Measurements from ENCODE around the gene RAB40B.

The RAB40B gene

DNA sequence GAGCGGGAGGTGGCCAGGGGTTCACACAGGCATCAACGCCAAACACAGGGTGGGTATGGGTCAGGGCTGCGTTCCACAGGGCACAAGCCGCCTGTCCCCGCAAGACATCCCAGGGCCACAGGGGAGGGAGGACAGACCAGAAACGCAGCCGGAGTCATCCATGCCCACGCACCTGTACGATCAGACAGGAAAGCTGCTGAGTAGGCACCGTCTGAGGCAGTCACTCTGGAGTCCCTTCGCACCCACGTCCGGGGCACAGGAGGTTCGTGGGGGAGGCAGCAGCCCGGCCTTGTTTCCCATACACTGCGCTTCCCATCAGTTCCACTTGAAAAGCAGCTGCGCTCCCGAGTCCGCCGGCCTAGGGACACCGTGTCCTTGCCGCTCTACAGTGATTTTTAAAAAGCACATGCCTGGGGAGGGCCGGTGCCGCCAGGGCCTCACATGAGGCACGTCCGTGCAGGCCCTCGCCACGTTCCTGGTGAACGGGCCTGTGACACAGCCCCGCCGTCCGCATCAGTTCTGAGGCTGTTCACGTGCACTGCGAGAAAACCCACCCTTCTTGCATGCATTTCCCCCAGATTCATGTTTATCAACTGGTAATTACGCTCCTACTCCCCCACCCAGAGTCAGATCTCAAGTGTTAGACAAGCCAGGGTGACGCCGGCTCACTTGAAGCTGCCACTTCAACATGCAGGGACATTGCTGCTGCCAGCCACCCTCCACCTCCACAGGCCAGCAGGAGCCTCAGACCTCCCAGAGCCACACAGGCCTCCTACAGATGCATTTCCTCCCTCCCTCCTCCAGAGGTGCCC lies 85.0 kb downstream of the RAB40B start:
- DNase-seq, result no peak

DNA sequence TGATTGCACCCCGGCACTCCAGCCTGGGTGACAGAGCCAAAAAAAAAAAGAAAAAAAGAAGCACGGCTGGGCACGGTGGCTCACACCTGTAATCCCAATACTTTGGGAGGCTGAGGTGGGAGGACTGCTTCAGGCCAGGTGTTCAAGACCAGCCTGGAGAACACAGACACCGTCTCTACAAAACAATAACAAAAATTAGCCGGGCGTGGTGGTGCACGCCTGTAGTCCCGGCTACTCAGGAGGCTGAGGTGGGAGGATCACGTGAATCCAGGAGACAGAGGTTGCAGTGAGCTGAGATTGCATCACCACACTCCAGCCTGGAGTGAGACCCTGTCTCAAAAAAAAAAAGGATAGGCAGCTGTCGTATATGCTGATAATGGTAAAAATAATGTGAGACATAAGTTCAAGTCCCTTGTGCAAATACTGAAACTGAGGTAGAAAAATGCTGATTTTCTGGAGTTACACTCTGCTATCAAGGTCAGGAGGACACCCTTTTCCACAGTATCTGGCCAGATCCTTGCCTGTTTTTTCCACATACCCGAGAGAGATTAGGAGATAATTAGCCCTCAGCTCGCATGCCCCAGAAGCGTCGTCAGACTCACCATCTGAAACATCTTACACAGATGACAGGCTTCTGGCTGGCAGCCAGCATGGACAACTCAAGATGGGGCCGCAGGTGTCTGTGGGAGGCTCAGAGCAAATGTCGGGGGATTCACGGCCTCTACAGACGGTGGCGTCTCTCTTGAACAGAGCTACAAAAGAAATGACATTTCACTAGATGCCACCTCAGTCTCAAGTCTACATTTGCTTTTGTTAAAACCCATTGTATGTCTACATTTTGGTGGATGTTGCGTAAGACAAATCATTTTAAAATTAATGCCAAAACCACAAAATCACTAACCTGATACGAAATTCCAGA lies 87.1 kb downstream of the RAB40B start:
- DNase-seq, result no peak

DNA sequence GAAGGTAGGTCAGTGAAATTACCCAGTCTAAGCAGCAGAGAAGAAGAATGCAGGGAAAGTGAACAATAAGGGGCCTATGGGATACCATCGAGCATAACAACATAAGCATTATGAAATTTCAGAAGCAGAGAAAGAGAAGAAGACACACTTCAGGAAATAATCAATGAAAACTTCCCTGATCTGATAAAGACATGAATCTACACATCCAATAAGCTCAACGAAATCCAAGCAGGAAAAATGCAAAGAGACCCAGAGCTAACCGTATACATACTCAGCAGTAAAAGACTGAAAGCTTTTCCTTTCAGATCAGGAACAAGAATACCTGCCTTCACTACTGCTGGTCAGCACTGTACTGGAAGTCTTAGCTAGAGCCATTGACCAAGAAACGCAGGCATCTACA lies 88.8 kb downstream of the RAB40B start:
- no peak for DNase-seq

GRCh38 chr17:82608816-82609215 lies 89.7 kb downstream of the RAB40B start:
- DNase-seq, result no peak

GRCh38 chr17:82605939-82606600 lies 92.4 kb downstream of the RAB40B start:
- no peak for DNase-seq

Data from NCI-H1417 treated with DMSO at 0.1 percent for 48 hours (cell line).